GM21737 (cell line): ENCODE data around the gene FOXJ2.
"Not testable (repeated sequence)": the region's sequence is repeated elsewhere in the genome, so short reads cannot be mapped to it uniquely, and the experiment has no call there.

Experiments used
- ATAC-seq: cut with Tn5 transposase; IDR thresholded peaks from one replicate; pipeline ENCODE4 v1.9.1; 2021; ENCODE audit warnings: mild to moderate bottlenecking, moderate library complexity; ENCODE audit not compliant: unreplicated experiment

FOXJ2 gene

DNA sequence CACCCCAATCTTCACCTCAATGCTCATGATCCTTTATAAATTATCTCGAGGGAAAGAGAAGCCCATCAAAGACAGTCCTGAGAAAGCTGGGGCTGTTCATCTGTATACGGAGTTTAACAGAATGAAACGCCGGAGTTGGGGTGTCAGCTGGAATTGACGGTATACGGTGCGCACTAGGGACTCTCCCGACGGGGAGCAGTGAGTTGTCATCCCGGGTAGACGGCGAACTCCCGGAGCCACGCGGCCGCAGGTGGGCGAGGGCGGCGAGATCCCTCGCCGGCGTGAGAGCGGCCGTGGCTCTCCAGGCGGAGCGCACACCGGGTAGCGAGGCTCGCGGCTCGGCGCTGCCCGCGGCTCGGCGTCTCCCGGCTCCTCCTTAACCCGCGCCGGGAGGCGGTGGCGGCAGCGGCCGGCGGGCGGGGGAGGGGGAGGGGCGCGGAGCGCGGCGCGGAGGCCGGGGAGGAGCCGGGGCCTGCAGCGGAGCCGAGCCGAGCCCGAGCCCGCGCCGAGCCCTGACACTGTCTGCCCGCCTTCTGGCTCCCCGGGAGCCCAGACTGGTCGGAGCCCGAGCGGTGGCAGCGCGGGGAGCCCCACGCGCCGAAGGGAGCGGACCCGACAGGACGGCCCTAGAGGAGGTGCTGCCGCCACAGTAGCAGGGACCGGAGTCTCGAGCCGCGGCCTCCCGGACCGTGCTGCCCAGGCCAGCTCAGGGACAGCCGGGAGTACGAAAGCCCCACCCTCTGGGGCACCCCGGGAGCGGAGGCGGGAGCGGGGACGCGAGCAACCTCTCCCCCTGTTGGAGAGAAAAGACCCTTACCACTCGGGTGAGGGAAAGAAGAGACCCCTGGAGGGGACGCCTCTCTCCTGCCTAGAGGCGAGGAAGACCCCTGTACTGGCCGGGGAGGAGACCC, at the start of gene FOXJ2:
TSS of gene FOXJ2 (plus strand) at position 475 of the 911 bp plus-strand sequence. CDS start 7,117 bp downstream, outside the sequence.
- ATAC-seq, result peak; percentile 70

DNA sequence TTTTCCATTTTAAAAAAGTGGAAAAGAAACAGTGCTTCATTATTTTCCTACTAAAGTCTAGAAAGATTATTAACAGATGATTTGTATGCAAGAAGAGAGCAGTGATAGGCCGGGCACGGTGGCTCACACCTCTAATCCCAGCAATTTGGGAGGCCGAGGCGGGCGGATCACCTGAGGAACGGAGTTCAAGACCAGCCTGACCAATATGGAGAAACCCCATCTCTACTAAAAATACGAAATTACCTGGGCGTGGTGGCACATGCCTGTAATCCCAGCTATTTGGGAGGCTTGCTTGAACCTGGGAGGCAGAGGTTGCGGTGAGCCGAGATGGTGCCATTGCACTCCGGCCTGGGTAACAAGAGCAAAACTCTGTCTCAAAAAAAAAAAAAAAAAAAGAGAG, 49.5 kb upstream of the FOXJ2 start:
- not testable (repeated sequence) for ATAC-seq

DNA sequence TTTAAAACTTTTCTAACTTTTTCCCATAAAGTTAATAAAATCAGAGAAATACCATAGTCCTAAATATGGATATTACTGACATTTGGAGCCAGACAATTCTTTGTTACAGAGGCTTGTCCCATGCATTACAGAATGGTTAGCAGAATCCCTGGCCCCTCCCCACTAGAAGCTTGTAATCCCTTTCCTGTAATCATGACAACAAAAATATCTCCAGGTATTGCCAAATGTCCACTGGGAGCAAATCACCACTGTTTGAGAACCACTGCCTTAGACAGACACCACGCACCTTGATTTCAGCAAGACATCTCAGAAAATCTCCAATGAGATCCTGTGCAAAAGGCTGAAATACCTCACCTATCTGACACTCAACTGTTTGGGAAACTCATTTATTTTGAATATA, 49.1 kb upstream of the FOXJ2 start:
- not testable (repeated sequence) for ATAC-seq

DNA sequence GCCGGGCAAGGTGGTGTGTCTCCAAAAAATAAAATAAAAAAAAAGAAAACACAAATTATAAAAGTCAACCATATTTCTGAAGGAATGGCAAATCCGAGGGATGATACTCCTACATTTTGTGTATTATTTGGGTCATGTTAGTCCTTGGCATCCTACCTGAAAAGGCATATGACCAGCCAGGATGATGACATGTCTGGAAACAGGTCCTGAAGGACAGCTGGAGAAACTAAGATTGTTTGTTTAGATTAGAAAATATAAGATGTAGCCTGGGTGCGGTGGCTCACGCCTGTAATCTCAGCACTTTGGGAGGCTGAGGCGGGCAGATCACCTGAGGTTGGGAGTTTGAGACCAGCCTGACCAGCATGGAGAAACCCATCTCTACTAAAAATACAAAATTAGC, 47.6 kb upstream of the FOXJ2 start:
- no peak for ATAC-seq

DNA sequence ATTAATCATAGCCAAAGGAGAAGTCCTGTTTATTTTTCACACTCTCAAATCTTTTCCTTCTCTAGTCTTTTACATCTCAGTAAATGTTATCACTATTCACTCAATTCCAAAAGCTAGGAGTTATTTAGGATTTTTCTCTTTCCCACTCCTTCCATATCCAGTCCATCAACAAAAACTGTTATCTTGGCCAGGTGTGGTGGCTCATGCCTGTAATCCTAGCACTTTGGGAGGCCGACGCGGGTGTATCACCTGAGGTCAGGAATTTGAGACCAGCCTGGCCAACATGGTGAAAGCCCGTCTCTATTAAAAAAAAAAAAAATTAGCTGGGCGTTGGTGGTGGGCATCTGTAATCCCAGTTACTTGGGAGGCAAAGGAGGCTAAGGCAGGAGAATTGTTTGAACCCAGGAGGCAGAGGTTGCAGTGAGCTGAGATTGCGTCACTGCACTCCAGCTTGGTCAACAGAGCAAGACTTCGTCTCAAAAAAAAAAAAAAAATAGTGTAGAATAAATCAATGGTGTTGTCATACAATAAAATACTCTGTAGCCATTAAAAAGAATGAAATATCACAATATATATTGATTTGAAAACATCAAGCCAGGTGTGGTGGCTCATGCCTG, 46.6 kb upstream of the FOXJ2 start:
- ATAC-seq, result no peak

DNA sequence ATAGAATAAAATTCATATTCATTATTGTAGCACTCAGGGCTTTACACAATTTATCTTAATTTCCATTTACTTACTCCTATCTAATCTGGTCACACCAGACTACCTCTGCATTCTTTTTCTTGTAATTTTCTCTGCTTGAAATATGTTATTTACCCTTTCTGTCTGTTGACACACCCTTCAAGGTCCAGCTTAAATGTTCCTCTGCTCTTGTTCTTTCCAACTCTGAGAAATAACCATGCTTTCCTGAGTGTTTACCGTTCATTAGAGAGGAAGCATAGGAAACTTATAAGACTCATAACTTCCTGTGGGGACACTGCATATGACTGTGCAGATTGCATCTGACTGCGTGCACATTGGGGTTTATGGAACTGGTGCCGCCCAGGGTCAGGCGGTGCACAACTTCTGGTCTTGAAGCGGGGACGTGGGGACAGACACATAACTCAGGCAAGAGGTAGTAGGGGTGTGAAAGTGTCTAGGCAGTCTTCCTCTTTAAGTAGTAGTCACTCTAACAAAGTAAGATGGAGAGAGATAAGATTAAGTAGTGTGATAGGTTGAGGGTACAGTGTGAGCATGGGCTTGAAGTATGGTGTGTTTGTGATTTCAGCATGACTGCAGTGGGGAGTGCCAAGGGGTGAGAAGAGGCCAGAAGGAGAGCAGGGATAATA, 42.6 kb upstream of the FOXJ2 start:
- no peak for ATAC-seq

DNA sequence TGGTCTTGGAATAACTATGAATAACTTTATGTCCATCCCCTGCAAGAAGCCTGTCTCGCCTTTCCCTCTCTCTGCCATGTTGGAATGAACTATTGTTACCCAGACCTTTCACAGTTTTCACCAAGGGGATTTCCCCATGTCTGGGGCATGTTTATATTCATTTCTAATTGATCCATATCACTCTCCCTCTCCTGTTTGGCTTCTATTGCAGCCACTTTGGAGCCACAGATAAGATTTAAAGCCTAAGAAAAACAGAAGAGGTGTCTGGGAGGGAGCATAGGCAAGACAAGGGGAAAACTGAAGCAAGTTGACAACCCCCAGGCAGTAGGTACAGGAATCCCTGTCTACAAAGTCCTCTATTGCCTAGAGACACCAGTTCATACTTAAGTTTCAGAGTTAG, 41.0 kb upstream of the FOXJ2 start:
- ATAC-seq, result no peak

DNA sequence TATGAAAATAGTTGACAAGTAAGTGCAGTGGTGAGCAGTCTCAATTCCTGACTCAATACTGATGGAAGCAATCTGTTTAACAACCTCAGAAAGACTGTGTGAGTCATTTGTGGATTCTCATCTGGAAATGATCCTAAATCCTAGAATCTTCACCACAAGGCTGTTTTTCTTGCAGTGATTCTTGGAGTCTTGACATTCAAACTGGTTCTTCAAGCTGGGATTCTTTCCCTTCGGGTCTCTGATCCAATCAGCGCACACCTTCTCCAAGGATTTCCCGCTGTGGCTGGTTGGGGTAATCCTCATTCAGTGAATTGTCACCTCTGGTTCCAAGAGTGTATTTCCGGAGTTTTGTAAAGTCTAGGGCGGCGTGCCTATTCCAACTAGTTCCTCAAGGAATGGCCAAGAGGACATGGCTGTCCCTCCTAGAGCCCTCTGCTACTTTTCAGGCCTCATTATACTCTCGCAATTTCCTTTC, 37.7 kb upstream of the FOXJ2 start:
- peak; percentile 7 for ATAC-seq

DNA sequence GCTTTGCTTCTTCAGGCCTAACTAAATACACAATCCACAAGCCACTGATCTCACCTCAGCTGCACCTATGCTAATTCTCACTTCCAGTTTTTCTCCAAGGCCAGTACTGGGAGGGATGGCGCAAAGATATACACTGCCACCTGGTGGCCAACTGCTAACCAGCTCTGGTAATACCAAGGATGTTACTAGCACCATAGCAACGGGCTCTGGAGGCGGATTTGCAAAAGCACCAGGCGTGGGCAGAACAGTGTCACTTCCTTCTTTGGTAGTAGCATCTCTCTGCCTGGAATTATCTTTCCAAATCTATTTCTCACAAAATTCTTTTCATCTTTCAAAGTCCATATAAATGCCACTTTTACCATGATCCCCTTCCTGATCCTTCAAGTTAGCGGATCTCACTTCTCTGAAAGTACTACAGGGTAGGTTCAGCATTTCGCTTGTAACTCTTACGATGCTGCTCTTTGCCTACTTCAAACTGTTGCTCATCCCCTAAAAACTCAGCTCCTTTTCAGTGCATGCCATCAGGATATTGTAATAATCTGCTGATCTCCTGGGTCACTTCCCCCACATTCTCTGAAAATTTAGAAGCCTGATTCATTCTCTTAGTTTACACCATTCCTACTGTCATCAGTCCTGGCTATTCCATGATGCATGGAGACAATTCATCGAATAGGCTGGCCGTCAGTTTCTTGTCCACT, 37.1 kb upstream of the FOXJ2 start:
- peak; percentile 98 for ATAC-seq

DNA sequence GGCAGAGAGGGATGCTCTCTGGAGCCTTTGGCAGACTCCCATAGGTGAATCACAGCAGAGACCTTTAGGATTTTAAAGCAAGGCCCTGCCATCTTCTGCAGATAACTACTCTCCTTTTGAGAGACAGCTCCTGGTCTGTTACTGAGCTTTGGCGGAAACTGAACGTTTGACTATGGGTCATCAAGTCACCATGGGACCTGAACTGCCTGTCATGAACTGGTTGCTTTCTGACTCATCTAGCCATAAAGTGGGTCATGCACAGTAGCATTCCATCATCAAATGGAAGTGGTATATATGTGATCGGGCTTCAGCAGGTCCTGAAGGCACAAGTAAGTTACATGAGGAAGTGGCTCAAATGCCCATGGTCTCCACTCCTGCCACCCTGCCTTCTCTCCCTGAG, 31.7 kb upstream of the FOXJ2 start:
- ATAC-seq, result not testable (repeated sequence)

DNA sequence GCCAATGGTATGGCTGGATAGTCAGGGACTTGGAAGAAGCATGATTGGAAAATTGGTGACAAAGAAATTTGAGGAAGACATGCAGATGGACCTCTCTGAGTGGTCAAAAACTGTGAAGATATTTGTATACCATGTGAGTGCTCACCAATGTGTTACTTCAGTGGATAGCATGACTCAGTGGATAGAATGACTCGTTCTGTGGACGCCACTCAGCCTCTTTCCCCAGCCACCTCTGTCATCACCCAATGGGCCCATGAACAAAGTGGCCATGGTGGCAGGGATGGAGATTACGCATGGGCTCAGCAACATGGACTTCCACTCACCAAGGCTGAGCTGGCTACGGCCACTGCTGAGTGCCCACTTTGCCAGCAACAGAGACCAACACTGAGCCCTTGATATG, 31.0 kb upstream of the FOXJ2 start:
- not testable (repeated sequence) for ATAC-seq

DNA sequence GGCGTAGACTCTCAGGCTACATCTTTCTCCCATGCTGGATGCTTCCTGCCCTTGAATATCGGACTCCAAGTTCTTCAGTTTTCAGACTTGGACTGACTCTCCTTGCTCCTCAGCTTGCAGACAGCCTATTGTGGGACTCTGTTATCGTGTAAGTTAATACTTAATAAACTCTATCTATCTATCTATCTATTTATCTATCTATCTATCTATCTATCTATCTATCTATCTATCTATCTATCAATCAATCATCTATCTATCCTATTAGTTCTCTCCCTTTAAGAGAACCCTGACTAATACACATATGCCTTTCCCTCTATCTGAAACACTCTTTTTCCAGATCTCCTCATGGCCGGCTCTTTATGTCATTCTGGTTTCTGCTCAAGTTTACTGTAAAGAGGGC, 27.6 kb upstream of the FOXJ2 start:
- ATAC-seq, result not testable (repeated sequence)

DNA sequence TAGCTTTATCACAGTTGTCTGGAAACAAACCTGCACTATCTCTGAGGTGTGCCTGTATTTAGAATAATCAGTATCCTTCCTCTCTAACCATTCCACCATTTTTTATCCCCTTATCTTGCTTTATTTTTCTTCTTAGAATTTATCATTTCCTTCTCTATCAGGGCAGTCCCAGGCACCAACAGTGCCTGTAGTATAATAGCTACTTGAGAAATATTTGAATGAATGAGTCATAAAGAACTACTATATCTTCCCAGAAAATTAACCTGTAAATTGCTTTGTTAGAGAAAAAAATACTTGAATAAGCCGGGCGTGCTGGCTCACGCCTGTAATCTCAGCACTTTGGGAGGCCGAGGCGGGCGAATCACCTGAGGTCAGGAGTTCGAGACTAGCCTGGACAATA, 21.2 kb upstream of the FOXJ2 start:
- ATAC-seq, result no peak

DNA sequence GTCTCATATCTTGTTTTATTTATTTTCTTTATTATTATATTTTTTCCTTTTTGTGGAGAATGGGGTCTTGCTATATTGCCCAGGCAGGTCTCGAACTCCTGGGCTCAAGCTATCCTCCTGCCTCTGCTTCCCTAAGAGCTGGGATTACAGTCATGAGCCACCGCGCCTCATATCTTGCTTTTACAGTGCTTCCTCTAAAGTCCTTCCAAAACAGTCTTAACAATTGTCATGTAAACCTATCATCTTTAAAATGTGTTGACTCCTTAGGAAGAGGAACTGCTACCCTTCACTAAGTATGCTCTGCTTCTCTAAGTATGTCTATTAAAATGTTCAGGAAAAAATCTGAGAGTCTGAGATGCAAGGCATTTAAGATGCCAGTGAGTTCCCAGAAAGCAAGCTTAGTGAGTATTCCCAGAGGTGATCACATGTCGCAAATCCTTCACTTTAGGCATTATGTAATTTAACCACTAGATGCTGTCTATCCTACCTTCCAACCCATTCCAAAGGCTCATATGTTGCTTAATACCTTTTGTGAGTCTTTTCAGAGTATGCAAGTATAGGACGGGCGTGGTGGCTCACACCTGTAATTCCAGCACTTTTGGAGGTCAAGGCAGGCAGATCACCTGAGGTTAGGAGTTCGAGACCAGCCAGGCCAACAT, 19.7 kb upstream of the FOXJ2 start:
- no peak for ATAC-seq

DNA sequence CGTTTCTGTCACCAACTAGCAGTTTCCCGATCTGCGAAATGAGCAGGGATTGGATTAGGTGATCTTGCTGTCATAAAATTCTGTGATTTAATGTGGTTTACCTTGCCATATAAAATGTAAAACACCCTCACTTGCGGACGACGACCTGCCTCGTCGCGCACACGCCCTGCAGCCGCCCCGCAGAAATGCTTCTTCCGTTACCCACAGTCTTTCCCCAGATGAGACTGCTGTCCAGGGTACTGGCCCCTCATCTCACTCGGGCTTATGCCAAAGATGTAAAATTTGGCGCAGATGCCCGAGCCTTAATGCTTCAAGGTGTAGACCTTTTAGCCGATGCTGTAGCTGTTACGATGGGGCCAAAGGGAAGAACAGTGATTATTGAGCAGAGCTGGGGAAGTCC, 17.7 kb upstream of the FOXJ2 start:
- ATAC-seq, result no peak

DNA sequence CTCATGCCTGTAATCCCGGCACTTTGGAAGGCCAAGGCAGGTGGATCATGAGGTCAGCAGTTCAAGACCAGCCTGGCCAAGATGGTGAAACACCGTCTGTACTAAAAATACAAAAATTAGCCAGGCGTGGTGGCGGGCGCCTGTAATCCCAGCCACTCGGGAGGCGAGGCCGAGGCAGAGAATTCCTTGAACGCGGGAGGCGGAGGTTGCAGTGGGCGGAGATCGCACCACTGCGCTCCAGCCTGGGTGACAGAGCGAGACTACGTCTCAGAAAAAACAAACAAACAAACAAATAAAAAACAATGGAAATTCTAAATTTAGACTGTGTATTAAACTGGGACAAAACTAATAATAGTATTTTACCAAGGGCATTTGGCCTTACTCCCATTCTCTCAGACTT, 14.3 kb upstream of the FOXJ2 start:
- not testable (repeated sequence) for ATAC-seq

DNA sequence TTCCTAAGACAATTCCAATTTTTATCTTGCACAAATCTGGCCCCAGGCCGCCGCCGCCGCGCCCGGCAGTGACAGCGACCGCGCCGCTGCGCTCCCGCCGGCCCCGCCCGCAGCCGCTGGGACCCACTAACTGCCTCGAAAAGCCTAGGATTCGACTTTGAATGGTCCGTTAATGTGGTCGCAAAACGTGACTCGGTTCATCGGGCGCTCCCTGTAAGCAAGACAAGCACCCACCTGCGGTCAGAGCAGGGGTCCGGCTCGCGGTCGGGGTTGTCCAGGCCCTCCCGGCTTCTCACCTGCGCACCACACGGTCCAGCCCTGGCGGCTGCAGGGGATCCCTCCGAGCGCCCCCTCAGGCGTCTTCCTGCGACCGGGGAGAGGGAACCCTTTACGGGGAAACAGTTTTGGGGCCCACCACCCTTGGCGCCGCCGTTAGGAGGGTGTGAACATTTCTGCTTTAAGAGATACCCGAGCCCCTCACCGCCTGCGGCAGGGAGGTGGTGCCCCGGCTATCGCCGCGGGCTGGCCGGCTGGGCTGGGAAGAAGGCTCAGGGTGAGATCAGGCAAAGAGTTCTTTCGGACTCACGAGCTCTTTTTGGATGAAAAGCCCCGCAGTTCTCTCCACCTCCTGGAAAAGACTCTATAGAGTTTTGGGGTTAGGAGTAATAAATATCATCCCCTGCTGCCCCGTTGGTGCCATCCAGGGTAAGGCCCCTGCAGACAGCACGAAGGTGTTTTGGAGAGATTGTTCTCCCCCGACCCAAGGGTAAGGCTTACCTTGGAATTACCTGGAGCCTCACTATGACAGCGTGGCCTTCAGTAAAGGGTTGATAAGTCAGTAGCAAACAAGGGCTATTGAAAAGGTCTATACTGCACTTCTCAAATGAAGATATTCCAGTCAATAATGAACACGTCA, 13.6 kb upstream of the FOXJ2 start:
- no peak for ATAC-seq

DNA sequence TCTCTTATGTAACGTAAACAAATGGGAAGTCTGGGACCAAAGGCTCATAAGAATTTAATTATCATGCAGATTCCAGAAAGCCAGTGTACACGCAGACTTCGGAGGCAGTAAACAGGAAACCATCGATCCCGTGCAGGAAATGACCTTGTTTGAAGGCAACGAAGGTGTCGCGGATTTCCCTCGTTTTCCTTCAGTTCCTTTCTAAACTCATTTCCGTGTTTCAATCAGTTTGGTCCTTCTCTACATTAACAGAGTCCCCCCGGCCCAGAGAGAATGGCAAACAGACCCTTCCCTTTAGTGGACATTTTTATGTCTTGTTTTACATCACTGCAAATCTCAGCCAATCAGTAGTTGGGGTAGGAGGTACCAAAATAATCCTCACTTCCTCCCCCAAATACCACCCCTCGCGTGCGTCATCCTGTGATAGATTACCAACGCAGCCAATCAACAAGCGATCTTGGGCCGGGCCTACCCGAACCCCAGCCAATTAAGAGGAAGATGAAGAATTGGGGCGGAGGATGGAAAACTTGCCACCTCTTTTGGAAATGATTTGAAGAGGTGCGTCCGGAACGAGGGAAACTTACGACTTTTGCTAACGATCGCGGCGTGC, 6.1 kb upstream of the FOXJ2 start:
- ATAC-seq, result peak; percentile 96

DNA sequence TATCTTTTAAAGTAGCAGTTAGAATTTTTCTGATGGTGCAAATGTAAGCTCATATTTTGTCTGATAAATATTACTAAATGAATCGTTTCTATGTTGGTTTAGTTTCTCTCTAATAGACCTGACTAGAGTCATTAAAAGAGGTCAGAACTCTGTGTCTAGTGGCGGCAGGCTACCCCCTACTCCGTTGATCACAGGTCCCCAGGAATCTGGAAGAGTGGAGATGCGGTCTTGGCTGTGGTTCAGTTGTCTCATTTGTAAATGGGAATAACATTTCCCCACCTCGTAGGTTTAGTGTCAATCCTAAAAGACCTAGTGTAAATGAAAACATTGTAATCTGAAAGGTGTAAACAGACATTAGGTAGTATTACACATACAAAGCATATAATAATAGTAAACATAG, 4.7 kb upstream of the FOXJ2 start:
- ATAC-seq, result no peak
